ENCODE results near the gene LRSAM1. TPM values are rescaled to one million over a fixed set of nuclear protein-coding genes. Genes with fewer than 3 reads are reported as not detected.

The LRSAM1 gene
- total RNA-seq, 1 donor from 2014 or later, result 27.5 TPM

DNA sequence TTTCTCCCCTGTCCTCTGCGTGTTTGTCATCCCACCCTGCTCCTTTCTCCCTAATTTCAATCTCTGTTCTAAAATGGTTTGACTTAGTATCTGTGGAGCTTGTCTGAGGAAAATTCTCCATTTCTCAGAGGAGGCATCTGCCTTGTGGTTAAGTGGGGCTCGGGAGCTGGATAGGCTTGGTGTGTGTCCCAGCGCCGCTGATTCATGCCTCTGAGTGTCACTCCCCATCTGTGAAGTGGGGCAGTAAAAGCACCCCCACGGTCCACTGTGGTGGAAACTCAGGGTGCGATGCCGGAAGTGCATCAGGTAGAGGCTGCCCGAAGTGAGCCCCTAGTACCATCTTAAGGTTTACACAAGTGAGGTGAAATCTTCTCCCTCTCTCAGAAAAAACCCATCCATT, 37.6 kb downstream of the LRSAM1 start:
- TF ChIP-seq, protein P1, sequence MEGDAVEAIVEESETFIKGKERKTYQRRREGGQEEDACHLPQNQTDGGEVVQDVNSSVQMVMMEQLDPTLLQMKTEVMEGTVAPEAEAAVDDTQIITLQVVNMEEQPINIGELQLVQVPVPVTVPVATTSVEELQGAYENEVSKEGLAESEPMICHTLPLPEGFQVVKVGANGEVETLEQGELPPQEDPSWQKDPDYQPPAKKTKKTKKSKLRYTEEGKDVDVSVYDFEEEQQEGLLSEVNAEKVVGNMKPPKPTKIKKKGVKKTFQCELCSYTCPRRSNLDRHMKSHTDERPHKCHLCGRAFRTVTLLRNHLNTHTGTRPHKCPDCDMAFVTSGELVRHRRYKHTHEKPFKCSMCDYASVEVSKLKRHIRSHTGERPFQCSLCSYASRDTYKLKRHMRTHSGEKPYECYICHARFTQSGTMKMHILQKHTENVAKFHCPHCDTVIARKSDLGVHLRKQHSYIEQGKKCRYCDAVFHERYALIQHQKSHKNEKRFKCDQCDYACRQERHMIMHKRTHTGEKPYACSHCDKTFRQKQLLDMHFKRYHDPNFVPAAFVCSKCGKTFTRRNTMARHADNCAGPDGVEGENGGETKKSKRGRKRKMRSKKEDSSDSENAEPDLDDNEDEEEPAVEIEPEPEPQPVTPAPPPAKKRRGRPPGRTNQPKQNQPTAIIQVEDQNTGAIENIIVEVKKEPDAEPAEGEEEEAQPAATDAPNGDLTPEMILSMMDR (IDR thresholded peaks at IDR 0.05), result no peak
- Mint-ChIP-seq H3K36me3 (ENCODE audit: low read depth) (peaks cover 19% of the 10 kb centered on the region), H3K4me1 (ENCODE audit: low read depth) (no peaks in the 10 kb centered on the region), H3K27me3 (ENCODE audit: low read depth) (no peaks in the 10 kb centered on the region), H3K9me3 (ENCODE audit: low read depth) (no peaks in the 10 kb centered on the region), H3K4me3 (ENCODE audit: unreplicated experiment) (no peak overlapping the region), H3K27ac (ENCODE audit: unreplicated experiment) (no peak overlapping the region)
- DNase-seq (ENCODE audit: low spot score), result no peak

DNA sequence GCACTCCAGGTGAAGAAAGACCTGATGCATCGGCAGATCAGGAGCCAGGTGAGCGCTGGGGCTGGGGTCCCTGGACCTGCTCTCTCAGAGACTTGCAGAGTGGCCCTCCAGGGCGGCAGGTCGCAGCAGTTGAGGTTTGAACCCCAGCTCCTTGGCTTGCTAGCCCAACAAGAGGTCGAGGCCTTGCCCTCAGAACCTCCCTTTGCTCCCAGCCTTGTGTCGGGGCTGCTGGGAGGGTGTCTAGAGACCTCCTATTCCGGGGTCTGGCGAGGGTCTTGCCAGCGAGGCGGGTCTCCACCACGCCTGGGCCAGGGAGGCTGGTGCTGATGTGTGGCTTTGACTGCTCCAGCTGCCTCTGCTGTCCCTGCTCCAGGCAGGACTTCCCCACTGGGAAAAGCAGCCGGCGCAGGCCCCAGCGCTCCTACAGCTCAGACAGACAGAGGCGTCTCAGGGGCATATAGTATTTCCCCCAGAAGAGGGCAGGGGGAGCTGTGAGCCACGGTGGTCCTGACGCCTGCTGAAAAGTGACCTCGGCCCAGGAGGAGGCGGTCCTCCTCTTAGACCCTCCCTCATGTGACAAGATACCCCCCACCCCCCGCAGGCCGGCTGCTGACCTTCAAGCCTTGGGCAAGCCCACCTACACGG, 38.3 kb downstream of the LRSAM1 start:
- TF ChIP-seq, protein P1 (IDR thresholded peaks at IDR 0.05), result peak; percentile 52
- Mint-ChIP-seq H3K9me3 (ENCODE audit: low read depth) (no peaks in the 10 kb centered on the region), H3K36me3 (ENCODE audit: low read depth) (peaks cover 19% of the 10 kb centered on the region), H3K4me3 (ENCODE audit: unreplicated experiment) (no peak overlapping the region), H3K4me1 (ENCODE audit: low read depth) (no peaks in the 10 kb centered on the region), H3K27ac (ENCODE audit: unreplicated experiment) (no peak overlapping the region), H3K27me3 (ENCODE audit: low read depth) (no peaks in the 10 kb centered on the region)
- DNase-seq (ENCODE audit: low spot score), result no peak

DNA sequence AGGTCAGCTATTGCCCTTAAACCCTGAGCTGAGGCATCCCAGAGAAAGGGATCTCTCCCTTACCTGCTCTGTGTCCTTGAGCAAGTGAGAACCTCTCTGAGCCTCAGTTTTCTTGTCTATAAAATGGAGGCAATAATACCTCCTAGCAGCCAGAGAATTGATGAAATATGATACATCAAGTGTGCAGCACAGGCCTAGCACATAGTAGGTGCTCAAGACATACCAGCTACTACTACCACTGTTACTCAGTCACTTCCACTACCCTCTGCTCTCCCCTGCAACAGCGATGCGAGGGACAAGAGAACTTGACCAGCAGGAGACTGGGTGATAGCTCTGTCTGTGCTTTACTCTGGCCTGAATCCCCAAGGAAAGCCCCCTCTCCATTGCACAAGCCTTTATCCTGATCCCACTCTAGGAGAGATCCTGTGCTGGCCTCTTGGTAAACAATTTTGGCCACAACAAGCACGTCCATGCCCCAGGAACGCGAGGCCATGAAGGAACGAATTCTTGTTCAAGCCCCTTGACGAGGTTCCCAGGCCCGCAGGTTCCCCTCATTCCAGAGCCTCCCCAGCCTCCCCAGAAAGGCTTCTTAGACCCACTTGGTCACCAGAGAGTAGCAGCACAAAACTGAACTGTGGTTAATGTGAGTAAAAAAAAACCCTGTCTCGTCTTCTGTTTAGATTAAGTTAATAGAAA, 39.4 kb downstream of the LRSAM1 start:
- Mint-ChIP-seq H3K27me3 (ENCODE audit: low read depth) (no peaks in the 10 kb centered on the region), H3K36me3 (ENCODE audit: low read depth) (peaks cover 19% of the 10 kb centered on the region), H3K9me3 (ENCODE audit: low read depth) (no peaks in the 10 kb centered on the region), H3K27ac (ENCODE audit: unreplicated experiment) (no peak overlapping the region), H3K4me3 (ENCODE audit: unreplicated experiment) (no peak overlapping the region), H3K4me1 (ENCODE audit: low read depth) (peaks cover 5% of the 10 kb centered on the region)
- TF ChIP-seq, protein P1 (IDR thresholded peaks at IDR 0.05), result no peak
- DNase-seq (ENCODE audit: low spot score), result no peak

DNA sequence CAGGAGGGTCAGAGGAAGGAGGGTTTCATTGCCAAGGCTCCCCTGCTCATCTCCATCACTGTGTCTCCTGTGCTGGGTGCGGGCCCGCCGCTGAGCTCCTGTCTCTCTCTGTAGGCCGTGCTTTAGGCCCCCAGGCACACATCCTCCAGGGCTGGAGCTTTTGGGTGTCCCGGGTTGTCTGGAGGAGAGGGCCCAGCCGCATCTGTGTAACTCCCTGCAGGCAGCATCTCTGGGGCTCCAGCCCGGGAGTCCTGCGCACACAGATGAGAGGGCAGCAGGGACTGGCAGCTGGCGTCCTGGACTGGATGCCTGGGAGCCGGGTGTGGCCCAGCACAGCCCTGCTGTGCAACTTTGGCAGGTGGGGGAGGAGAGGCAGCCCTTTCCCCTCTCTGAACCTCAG, 40.2 kb downstream of the LRSAM1 start:
- no peaks in the 10 kb centered on the region for H3K27me3 Mint-ChIP-seq (ENCODE audit: low read depth)
- H3K4me1 Mint-ChIP-seq (ENCODE audit: low read depth), result peaks cover 5% of the 10 kb centered on the region
- H3K9me3 Mint-ChIP-seq (ENCODE audit: low read depth), result no peaks in the 10 kb centered on the region
- H3K4me3 Mint-ChIP-seq (ENCODE audit: unreplicated experiment), result no peak overlapping the region
- DNase-seq (ENCODE audit: low spot score), result no peak
- TF ChIP-seq, protein P1 (IDR thresholded peaks at IDR 0.05), result no peak
- no peak overlapping the region for H3K27ac Mint-ChIP-seq (ENCODE audit: unreplicated experiment)
- H3K36me3 Mint-ChIP-seq (ENCODE audit: low read depth), result peaks cover 23% of the 10 kb centered on the region

DNA sequence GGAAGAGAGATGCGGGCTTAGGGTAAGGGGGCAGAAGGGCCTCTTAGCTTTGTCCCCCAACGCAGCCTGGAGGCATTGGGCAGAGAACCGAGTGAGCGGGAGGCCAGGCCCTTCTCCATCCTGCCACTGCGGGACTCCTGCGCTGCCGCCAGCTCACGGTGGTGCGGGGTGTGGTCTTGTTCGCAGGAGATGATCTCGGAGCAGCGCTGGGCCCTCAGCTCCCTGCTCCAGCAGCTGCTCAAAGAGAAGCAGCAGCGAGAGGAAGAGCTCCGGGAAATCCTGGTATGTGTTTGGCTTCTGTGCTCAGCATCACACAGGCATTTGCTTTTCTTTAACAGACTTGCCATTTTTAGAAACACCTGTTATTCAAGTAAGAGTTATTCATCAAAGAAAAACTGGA, 41.3 kb downstream of the LRSAM1 start:
- no peak for DNase-seq (ENCODE audit: low spot score)
- Mint-ChIP-seq H3K36me3 (ENCODE audit: low read depth) (peaks cover 19% of the 10 kb centered on the region), H3K27me3 (ENCODE audit: low read depth) (no peaks in the 10 kb centered on the region), H3K9me3 (ENCODE audit: low read depth) (no peaks in the 10 kb centered on the region), H3K4me1 (ENCODE audit: low read depth) (peaks cover 5% of the 10 kb centered on the region), H3K27ac (ENCODE audit: unreplicated experiment) (no peak overlapping the region), H3K4me3 (ENCODE audit: unreplicated experiment) (no peak overlapping the region)
- TF ChIP-seq, protein P1 (IDR thresholded peaks at IDR 0.05), result no peak

All from chondrocyte (in vitro differentiated cells).